Measurements from ENCODE around the gene PTPRH.

- TF ChIP-seq CTCF (IDR thresholded peaks at IDR 0.05) (no peak), EZH2 (IDR thresholded peaks at IDR 0.05; ENCODE audit: borderline replicate concordance, insufficient read depth, low read depth, low read length, poor library complexity, severe bottlenecking) (no peak)
Measured at GRCh38 chr19:55255618-55256423, 46.5 kb upstream of the PTPRH start.

Measured in B cell (primary cell).